Inflammatory macrophage (primary cell): ENCODE measurements around the gene VOPP1.
"Not testable (repeated sequence)": the region's sequence is repeated elsewhere in the genome, so short reads cannot be mapped to it uniquely, and the experiment has no call there.

Experiments used
- DNase-seq, 2 donors: peaks; one replicate each; pipeline ENCODE4 v3.0.0-alpha.2; 2020 to 2022

VOPP1 gene

DNA sequence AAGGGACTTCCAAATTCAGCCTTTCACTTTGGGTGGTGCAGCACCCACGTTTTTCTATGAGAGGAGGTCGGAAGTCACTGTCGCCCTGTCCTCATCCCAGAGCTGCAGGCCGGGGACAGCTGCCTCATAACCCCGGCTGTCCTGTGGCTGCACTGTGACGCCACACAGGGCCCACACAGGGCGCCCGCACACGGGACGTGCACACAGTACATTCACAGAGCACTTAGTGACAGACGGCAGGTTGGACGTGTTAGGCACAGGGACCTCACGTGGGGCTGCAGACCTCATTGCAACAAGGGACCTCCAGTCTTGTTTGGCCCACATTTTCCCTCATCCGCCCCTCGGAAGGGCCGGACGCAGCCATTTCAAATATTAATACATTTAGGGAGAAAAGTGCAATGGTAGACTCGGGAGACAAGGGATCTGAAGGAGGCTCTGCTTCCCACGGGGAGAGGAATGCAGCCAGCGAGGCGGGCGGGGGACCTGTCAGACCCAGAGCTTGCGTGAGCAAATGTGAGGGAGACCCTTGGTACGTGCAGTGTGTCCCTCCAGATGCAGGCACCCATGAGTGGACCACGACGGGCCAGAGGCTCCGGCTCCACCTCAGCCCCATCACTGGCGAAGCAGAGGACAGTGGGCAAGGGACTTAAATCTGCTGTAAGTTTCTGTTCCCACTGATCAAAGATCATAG, 86.7 kb downstream of the VOPP1 start:
- no peak for DNase-seq

DNA sequence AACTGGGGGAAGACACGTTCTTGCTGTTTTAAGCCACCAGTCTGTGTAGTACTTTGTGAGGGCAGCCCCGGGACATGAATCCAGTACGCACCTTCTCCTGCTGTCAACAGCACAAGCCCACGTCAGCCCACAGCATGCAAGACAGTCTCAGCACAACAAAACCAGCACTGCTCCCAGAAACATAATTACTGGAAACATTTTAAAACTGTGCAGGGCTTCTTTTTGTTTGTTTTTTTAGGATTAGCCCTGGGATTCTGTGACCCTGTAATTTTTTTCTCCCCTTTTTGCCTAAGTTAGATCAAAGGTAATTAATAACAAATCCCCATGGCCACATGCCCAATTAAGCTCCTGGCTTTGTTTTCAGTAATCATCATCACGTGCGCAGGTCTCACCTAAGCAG, 87.5 kb downstream of the VOPP1 start:
- DNase-seq = no peak

DNA sequence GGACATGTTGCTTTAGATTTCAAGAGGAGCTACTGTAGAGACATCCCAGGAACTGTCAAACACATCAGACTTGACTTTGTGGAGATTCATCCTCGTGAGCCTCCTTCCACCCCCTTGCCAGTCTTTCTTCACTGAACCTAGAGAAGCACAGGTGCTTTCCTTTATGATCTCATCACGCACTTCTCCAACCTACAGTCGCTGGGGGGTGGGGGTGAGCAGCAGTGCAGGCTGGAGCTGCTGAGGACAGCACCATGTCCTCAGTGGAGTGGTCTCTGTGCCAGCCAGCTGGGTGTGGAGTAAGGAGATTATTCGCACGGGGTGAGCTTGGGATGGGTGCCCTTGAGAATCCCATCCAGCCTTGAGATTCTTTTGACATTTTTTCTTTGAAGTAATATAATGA, 88.1 kb downstream of the VOPP1 start:
- no peak for DNase-seq

DNA sequence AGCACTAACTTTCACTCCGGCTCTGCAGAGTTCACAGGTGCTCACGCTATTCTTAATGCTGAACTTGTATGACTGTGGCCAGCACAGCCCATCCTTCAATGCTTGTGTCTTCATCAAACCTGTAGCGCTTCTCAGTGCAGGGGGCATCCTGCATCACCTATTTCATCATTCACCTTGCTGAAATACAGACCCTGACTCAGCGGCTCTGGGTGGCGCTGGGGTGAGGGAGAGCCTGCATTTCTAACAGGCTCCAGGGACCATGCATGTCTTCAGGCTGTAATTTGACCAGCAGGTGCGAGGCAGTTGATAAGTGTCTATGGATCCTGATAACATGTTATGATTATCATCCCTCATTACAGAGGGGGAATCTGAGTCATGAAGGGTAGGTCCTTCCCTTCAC, 89.3 kb downstream of the VOPP1 start:
- no peak for DNase-seq

DNA sequence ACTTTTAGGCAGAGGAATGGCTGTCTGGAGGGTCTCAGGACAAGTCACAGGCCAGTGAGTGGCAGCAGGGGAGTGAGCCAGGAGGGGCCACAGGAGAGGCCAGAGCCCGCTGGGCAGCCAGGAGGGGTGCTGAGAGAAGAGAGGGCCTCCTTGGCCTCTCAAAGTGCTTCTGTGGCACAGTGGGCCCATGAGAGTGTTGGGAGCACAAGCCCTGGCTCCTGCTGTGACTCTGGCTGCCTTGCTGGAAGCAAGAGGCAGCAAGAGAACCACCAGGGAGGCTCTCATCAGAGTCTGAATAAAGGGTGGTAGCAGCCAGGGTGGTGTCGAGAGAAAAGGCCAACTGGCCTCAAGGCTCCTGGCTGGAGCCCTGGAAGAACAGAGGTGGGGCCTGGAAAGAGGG, 91.1 kb downstream of the VOPP1 start:
- no peak for DNase-seq

DNA sequence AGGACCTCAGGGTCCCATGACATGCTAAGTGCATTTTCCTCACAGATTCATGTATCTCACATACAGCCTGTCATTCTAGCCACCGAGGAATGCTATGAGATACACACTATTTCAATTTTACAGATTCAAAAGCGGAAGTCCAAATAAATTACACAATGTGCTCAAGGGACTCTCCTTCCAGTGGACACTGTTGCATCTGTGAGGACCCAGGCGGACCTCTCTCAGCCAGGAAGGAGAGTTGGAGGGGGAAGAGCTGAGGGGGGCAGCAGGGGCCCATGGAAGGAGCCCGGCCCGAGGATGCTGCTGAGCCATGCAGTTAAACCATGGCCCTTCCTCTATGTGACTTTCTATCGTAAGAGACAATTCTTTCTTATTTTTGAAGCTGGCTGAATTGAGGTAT, 93.6 kb downstream of the VOPP1 start:
- DNase-seq = no peak

DNA sequence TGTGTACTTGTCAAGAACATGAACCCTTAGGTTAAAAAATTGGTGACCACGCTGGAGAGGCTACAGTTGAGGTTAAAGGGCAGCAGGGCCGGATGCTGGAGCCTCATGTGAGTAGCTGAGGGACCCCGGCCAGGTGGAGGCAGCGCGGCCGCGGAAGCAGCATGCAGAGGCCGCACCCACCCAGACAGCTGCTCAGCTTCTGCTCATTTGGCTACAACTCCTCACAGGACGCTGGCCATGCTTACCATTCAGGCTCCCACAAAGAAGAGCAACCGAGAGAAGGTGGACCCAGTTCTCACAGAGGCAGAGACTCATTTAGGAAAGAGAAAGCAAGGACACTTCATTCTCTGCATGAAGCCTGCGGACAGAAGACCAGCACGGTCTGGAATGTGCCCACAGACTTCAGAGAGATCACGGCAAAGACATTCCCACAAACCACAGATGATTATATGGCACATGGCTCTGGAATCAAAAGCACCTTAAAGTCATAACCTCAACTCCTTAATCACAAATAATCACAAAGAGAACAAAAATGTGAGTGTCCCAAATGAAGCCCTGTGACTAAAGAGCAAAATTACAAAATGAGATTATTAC, 94.4 kb downstream of the VOPP1 start:
- DNase-seq = no peak

DNA sequence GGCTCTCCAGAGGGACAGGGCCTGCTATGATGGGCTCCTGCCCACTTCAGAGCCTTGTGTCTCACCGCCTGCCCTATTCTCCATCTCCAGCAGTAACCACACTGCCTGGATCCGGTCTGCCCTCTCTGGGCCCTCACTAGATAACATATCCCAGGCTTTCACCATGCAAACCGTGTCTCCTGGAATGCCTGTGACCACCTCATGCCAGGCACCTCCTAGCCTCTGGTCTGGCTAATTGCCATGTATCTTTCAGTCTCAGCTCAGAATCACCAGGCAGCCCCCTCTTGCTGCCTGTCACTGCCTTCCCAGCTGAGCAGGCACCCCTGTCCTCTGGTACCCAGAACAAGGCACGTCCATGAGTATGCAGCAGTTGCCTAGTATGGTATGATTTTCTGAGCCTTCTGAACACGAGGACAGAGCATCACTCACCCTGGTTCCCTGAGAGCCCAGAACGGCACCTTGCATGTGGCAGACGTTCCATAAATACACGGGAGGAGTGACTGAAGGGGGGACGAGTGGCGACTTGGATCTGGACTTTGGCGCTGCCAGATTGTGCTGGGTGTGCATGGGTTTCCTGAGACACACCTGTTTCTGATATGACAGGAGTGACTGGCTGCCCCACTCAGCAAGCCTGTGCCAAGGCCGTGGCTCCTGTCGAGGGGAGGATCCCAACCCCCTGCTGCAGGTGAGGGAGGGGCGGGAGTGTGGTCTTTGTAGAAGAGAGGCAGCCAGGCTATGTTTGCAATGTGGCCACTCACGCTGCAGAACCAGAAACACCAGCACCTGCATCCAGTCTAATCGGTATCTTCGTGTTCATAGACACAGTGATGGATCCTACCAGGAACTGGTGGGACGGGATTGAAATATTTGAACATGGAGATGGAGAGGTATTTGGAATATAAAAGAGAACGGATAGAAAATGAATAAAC, 95.2 kb downstream of the VOPP1 start:
- no peak for DNase-seq

DNA sequence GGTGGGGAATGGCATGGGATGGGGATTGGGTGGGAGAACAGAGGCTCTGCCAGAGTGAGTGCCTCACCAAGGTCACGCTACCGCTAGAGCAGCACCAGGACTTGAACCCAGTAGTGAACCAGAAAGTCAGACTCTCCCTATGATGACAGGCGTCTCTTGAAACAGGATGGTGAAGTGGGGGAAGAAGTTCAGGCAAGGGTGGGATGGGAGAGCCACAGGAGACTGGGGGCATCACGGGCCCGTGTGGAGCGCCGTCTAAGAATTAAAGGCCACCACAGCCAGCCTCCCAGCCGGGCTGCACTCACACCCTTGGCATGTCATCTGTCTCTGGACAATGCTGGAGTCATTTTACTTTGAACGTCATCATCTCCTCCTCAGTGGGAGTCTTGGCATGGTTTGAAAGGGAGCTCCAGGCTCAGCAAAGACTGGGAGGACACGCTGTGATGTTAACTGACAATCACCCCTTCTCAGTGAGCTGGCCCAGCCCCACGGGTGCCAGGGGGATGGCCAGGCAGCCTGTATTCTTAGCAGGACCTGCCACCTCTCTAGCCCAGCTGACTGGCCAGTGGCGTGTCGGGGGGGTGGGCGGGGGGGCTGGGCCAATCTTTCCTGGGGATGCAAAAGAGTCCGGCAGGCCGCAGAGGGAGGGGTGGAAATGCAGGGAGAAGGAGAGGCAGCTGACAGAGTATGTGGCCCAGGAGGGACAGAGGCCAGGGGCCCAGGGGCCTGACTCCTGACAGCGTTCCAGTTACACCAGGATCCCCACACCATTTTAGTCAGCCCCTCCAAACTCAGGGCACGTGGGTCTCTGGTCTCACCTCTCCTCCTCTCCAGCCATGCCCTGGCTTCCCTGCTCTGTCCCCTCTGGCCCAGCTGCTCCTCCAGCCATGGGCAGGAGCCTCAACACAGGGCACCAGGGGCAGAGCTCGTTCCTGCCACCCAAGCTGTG, 96.2 kb downstream of the VOPP1 start:
- no peak for DNase-seq

DNA sequence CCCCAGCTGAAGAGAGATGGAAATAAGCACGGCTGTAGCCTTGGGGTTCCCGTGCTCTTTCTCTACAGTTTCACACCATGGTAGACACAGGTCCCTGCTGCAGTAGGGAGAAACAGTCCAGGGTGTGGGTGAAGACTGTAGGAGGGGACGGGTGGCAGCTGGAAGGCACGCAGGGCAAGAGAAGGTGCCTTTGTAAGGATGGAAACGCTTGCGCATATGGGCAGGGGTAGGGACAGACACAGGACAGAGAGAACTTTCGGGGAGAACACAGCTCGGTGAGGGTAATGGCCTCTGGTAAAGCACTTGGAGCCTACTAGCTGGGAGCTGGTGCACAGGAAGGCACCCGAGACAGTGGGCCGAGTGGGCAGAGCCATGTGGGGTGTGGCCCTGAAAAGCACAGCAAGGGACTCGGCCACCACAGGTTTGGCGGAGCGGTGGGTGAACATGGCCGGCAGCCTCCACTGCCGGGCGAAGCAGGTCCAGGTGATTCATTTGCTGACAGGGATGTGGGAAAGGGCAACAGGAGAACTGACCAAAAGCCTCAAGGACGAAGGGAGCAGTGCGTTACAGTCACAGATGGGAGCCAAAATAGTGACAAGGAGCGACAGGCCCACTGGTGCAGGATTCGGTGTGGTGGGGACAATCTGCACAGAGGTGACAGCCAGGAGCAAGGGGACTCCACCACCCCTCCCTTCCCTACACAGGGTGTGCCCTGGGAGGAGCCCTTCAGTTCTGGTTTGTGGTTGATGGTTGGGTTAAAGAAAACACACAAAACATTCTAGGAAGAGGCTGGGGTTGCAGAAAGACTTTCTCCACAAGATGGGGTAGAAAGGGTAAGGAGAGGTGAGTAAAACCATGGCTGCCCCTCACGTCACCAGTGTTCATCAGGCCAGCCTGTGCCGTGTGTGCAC, 97.1 kb downstream of the VOPP1 start:
- DNase-seq = no peak

DNA sequence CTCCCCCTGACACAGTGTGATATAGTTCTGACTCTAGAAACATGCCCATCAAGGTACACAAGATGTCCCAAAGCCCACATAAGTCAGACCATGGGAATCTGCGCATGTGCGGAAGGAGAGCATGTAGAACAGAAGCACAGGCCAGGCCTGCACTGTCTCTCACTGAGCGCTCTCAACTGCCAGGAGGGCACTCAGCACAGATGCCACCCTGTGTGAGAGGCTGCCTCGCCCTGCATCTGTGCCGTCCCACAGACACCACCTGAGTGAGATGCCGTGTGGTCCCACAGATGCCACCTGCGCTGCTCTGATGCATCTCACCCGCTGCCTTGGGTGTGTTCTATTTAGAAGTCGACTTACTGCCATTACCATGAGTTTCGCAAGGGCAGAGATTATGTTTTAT, 98.4 kb downstream of the VOPP1 start:
- no peak for DNase-seq

DNA sequence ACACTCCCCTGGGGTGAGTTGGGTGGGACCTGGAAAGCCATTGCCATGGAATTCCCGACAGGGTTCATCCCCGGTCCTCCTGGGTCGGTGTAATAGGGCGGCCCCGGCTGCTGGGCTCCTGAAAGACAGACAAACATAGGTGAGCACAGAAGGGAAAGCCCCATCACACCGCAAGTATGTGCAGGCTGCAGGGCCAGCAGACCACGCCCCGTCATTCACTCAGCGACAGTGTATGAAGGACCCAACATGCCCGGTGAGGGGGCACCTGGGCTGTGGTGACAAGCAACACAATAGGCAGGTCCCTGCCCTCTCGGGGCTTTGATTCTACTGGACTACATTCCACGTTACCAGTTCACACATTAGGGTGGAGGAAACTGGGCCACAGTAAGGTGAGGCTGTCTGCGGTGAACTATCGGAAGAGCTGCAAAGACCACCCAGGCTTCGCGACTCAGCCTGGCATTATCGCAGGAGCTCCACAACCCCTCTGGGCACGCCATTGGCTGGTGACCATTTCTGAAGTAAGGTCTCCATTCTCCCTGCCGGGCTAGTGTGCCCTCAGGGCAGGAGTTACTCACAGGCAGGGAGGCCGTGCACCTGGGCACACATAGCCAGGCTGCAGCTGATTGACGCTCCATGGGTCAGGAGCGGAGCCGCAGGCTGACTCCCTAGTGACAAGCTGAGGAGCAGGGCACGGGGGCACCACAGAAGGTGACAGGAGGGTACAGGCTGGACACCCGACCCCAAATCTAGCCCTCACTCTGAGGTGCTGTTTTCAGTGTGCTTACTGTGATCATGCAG, 99.2 kb downstream of the VOPP1 start:
- DNase-seq = no peak

DNA sequence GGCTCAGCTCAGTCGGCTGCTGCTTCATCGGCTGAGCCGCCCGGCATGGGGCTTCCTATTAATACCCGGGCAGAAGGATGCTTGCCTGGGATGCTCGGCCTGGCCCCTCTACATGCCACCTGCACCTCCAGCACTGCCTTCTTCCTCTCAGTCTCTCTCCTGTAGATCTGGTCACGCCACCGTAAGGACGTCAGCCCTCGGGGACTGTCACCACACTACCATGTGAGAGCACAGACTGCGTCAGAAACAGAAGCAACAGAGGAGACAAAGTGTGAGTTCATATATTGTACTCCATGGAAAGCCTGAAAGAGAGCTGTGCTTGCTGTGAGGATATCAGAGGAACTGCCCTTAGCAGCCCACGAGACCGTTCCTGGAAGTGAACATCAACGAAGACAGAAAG, 99.9 kb downstream of the VOPP1 start:
- not testable (repeated sequence) for DNase-seq

DNA sequence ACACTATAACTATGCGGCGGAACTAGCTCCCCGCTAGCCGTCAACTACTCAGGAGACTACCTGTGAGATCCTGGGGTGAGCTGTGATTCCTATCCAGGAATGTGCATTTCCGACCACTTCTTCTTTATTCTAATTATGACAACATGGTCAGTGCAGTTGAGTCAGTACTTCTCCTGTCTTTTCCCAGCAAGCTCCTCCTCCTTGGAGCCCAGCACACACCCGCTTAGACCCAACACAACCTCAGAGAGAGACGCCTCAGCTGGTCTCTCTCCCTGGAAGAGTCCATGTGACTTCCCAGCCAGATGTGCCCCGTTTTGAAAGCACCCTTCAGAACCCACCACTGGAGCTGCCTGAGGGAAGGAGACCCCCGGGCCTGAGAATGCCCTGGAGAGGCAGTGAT, 100.7 kb downstream of the VOPP1 start:
- DNase-seq = not testable (repeated sequence)

DNA sequence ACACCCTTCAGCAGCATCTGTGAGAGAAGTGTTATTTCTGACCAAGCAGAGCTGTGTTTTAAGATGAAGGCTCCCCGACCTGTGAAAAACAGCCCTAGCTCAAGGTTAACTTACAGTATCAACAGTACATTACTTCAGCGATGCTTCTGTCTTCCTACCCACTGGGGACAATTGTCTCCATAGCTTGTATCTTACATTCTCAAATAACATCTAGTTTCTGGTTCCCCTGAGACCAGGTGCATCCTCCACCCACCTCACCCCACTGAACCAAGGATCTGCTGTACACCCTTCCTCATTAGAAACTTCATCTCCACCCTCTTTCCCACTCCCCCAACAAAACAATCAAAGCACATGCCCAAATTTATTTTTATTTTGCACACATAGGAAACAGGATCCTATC, 102.0 kb downstream of the VOPP1 start:
- DNase-seq = no peak

DNA sequence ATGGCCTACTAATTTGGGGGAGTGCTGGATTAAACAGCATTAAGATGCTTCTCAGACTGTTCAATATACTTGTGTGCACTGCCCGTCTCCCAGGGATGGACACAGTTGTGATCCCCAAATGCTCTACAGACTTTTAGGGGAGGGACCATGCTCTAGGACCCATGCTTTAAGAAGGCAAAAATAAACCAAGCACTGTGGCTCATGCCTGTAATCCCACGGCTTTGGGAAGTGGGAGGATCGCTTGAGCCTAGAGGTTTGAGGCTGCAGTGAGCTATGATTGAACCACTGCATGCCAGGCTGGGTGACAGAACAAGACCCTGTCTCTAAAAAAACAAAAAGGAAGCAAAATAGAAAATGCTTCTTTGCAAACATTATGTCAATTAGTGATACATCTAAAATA, 102.6 kb downstream of the VOPP1 start:
- DNase-seq = no peak

DNA sequence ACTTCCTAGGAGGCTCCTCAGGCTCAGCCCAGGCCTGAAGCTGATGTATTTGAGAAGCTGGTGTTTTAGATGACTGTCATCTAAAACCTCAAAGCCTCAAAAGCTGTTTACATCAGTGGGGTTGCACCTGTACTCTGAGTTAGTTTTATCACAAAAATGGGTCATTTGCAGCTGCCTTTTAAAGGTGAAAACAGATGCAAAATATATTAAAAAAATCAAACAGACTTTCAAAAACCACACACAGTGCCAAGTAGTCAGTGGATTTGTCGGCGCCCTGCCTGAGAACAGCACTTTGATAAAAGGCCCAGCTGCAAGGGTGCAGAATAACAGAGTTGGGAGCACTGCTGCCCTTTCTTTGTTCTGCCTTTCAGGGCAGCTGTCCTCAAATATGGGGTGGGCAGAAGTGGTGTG, 103.0 kb downstream of the VOPP1 start:
- DNase-seq = no peak

DNA sequence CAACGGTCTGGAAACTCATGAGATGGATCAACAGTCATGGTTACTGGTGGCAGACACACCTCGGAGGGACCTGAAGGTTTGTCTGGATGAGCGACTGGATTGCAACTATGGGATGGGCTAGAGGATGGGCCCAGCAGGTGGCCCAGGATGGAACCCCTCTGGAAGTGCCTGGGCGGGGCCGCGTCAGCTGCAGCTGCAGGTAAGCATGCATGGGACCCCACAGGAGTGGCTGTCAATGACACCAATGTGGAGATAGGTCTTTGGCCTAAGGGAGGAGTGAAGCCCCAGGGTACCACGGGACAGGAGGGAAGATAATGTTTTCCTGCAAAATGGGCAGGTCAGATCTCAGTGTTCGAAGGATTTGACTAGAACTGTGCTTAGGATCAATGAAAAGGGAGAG, 103.8 kb downstream of the VOPP1 start:
- DNase-seq = no peak

DNA sequence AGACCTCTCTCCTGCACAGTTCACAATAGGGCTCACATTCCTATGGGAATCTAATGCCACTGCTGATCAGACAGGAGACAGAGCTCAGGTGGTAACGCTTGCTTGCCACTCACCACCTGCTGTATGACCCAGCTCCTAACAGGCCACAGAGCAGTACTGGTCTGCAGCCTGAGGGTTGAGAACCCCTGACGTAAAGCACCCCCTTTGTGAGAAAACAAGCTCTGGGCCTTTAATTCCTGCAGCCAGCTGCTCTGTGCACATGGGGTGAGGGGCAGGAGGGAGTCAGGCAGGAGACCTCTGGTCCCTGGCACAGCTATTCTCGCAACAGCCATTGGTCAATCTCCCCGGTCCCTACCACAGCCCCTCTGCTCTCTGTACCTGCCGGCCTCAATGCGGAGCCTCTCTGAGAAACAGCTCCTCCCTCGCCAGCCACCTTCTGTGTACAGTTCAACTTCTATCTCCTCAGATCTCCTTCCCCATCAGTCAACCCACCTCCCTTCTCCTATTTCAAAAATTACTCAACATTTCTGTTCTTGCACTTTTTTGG, 105.2 kb downstream of the VOPP1 start:
- no peak for DNase-seq

DNA sequence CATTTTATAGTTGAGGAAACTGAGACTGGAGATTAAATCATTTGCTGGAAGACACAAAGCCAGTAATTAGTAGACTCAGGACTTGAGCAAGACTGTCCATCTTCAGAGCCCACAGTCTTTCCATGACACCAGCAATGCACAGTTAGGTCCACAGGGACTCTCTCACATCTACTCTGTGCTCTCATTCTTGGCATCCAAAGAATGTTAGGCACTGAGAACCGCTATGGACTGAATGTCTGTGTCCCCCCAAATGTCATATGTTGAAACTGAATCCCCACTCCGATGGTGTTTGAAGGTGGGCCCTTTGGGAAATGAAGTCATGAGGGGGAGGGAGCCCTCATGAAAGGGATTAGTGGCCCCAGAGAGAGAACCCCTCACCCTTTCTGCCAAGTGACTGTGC, 106.6 kb downstream of the VOPP1 start:
- DNase-seq = no peak
